ENCODE data around the gene FAM200C.

GRCh38 chr5:160398806-160399205, 1.0 kb downstream of the FAM200C start:
- TF ChIP-seq, protein P1, sequence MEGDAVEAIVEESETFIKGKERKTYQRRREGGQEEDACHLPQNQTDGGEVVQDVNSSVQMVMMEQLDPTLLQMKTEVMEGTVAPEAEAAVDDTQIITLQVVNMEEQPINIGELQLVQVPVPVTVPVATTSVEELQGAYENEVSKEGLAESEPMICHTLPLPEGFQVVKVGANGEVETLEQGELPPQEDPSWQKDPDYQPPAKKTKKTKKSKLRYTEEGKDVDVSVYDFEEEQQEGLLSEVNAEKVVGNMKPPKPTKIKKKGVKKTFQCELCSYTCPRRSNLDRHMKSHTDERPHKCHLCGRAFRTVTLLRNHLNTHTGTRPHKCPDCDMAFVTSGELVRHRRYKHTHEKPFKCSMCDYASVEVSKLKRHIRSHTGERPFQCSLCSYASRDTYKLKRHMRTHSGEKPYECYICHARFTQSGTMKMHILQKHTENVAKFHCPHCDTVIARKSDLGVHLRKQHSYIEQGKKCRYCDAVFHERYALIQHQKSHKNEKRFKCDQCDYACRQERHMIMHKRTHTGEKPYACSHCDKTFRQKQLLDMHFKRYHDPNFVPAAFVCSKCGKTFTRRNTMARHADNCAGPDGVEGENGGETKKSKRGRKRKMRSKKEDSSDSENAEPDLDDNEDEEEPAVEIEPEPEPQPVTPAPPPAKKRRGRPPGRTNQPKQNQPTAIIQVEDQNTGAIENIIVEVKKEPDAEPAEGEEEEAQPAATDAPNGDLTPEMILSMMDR (IDR thresholded peaks at IDR 0.05) = no peak
- TF ChIP-seq EP300 (IDR thresholded peaks at IDR 0.05) = no peak

Measured in ovary (tissue), 3 donors.